GM18526 (cell line): Measurements from ENCODE around the gene PIGK.

ENCODE experiments used
- POLR2A ChIP-seq: IDR thresholded peaks from 3 replicates; pipeline ENCODE4 v1.6.1; 2011; ENCODE audit not compliant: insufficient read length; ENCODE audit errors: extremely low read depth

Gene PIGK

DNA sequence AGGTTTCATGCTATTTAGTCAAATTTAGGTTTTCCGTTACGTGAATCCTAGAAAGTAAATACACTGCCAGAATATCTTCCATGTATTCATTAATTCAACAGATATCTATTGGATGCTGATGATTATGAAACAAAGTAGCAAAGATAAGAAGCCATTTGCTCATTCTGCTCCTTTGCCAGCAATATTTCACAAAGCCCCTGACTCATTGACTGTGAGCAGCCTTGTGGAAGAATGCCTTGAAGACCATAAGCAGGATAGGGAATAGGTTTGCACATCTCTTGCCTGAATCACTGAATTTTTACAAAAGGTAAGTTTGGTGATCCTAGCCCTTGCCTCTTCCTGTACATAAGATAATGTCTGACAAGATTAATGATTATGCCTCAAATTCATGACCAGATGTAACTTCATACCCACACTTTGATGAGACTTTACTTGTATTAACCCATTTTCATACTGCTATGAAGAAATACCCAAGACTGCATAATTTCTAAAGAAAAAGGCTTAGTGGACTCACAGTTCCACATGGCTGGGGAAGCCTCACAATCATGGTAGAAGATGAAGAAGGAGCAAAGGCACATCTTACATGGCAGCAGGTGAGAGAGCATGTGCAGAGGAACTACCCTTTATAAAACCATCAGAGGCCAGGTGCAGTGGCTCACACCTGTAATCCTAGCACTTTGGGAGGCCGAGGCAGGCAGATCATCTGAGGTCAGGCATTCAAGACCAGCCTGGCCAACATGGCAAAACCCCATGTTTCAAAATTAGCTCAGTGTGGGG lies 1.6 kb upstream of the PIGK start:
- TF ChIP-seq POLR2A, result no peak

DNA sequence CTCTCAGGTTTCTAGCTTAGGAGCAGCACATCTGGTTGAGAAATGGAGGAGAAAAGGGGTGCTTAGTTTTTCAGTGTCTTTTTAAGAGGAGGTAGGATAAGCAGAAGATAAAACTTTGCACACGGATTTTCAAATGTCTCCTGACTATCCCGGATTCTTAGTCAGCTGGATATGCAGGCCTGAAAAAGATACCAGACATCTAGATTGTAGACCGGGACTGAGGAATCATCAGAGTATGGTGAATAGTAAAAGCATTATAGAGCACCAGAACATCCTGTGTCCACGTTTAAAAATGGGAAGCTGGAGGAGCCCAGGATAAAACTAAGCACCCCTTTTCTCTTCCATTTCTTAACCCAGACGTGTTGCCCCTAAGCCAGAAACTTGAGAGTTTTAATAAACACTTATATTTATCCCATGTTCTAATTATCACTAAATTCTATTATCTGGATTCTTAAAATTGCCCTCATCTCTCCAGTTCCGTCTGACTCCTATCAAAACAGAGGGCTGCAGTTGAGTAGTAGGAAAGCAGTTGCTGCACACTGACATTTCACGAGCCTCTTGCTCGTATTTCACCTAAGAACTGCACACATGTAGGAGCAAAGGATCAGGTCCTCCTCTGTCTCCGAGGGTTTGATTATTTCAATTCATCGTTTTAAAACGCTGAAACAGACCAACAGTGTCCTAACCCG lies 609 bp downstream of the PIGK start:
- no peak for TF ChIP-seq POLR2A

DNA sequence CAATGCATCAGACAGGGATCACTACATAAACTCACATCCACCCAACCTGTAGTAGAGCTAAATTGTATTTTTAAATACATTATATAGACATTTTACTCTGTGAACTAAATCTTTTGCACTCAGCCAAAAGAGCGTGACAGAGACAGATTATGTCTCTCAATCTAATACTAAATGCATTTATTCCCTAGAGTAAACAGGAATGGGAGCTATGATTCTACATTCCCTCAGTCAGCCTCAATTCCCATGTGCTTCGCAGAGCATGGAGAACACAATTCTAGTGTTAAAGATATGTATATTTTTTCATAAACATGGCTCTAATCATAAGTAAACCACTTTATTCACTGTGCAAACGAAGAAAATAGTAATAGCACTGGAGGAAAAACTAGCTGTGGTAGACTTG lies 16.5 kb downstream of the PIGK start:
- TF ChIP-seq POLR2A, result no peak

DNA sequence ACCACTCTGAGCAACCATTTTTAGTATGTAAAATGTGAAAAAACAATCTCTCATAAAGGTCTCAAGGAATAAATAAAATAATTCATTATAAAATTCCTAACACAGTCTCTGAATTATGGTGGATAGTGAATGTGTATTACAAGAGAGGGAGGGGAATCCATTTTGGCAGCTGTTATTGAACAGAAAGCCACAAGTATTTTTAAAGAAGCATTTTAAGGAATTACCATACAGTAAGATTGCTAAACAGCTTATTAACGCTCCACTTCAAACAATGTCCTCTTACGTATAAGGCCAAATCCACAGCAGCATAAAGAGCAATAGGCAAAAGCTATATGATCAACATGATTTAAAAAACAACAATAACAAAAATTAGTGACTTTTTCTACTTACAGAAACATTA lies 18.4 kb downstream of the PIGK start:
- no peak for TF ChIP-seq POLR2A

DNA sequence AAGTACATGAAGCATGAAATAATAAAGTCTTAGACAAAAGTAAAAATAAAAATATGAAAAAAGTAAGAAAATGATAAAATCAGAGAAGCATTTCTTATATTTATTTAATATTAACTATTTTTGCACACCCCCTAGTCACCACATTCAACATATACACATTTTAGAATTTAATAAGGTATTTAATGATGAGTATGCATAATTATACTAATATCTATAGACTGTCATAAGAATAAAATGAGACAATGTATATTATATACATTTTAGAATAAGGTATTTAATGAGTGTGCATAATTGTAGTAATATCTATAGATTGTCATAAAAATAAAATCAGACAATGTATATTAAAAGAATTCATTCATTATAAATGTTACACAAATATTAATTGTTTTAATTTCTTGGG lies 18.9 kb downstream of the PIGK start:
- TF ChIP-seq POLR2A, result no peak

DNA sequence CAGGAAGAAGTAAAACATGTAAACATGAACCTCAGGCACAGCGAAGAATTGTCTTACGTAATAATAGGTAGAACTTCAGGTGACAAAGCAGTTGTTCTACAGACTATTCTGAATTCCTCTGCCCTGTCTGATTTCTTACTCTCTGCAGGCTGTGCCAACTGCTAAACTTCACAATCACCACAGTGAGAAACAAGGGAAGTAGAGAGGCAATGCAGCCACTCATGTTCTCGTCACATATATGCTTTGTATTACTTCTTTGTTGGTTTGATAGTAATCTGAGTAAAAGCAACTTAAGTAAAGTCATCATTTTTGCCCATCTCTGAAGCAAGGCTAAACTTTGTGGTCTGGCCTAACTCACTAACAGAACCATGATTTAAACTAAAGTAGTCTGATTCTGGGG lies 21.9 kb downstream of the PIGK start:
- no peak for TF ChIP-seq POLR2A

DNA sequence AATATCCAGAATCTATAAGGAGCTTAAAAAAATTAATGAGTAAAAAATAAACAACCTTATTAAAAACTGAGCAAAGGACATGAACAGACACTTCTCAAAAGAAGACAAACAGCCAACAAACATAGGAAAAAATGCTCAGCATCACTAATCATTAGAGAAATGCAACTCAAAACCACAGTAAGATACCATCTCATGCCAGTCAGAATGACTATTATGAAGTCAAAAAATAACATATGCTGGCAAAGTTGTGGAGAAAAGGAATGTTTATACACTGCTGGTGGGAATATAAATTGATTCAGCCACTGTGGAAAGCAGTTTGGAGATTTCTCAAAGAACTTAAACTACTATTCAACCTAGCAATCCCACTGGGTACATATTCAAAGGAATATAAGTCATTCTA lies 25.3 kb downstream of the PIGK start:
- no peak for TF ChIP-seq POLR2A

DNA sequence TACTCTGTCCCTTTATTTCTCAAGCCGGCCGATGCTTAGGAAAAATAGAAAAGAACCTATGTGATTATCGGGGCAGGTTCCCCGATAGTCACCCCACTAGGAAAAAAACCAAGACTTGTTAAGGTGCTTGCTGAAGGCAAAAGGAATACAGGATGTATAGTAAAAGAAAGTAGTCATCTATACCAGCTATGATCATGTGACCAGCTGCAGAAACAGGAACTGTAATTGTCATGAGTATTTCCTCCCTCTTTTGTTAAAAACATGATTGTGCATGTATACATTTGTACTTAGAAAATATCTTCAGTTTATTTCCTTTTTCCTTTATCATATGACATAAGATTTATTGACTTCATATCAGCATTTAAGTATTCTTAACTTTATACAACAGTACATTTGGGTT lies 30.5 kb downstream of the PIGK start:
- TF ChIP-seq POLR2A, result no peak

DNA sequence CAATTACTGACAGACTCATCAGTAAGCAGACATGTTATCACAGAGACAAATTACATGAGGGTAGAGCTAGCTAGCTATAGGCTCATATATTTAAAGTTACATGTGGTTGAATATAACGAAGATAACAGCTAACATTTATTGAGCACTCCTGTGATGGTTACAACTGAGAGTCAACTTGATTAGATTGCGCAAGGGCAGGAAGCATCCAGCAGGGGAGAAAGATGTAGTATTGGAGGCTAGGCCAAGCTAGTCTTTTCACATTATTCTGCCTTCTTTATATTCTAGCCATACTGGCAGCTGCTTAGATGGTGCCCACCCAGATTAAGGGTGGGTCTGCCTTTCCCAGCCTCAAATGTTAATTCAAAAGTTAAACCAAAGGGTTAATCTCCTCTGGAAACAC lies 37.1 kb downstream of the PIGK start:
- no peak for TF ChIP-seq POLR2A

DNA sequence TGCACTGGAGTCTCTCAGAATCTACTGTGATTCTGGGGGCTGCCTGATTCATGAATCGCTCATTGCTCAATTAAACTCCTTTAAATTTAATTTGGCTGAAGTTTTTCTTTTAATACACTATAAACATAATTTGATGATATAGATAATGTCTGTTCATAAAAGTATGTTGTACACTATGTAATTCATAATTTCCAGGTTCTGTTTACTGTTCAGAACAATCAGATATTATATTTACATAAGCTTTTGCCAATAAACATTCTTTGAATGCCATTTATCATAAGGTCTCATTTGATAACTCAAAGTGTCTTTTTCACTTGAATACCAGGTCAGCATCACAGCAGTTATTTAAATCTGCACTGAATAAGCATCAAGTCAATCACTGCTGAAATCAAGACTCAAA lies 39.6 kb downstream of the PIGK start:
- no peak for TF ChIP-seq POLR2A

DNA sequence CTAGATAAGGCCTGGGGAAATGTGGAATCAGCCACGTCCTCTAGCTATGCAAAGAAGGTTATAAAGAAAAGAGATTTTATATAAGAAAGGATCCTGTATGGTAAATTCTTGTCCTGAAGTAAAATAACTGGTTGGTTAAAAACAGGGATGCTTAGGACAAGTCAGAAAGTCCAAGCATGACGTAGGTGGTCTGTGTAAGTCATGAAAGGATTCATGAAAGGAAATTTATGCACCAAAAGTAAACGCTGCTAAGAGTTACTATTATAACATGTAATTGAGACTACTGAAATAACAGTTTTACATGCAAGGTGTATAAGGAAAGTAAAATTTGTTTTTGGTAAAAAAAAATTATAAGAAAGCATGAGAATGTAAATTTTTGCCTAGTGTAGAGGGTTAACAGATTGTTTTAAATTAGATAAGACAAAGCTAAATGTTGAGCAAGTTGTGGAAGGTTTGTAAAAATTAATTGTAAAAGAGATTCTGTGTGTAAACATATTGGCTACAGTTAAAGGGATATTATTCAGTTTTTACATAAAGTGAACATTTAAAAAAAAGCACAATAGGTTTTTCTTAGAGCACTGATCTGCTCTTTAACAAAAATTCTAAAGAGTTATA lies 43.9 kb downstream of the PIGK start:
- TF ChIP-seq POLR2A, result no peak

DNA sequence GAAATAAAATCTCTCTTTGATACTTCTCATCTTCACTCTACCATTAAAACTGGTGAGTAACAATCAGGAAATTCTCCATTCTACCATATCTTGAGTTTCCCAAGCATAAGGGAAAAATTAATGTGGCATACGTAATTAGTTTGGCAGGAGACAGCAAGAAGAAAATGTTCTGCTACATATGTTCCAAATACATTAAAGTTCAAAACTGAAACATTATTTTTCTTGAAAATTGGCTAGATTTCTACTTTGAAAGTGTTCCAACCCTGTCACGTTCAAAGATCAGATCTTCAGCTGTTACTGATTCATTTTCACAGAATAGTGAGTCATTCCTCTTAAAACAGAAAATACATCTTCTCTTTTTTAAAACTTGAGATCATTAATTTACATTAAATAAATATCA lies 48.5 kb downstream of the PIGK start:
- TF ChIP-seq POLR2A, result no peak

DNA sequence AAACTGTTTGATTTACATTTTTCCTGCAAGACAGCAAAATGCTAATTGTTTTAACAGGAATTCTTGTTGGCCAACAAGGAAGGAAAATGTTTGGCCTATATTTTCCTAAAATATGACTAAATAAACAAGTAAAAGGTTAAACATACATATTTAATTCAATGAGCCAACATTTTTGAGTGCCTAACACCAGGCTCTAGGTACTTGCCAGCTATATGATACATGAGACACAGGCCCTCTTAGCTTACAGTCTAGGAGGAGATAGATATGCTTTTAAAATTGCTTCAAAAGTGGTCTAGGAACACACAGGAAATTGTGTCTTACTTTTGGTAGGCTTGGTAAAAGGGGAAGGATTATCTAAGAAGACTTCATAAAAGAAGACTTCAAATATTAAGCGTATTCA lies 50.9 kb downstream of the PIGK start:
- TF ChIP-seq POLR2A, result no peak

DNA sequence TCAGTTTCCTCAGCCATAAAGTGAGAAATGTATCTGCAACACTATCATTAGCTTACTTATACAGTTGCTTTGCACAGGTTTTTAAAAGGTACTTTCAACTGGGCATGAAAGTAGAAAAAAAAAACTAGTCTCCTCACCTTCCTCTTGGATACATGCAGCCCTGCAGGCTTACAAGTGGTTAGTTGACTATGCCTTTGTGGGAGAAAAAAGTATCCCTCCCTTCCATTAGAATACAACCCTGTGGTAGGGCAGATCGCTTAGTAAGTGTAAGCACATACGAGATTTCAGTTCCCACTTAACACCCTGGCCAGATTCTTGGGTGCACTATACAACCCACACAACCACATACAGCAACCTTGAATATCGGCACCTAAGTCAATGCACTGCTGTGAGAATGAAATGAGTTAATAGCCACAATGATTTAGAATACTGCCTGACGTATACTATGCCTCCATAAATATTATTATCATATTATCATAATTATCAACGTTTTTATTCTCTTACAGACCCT lies 54.7 kb downstream of the PIGK start:
- TF ChIP-seq POLR2A, result no peak

DNA sequence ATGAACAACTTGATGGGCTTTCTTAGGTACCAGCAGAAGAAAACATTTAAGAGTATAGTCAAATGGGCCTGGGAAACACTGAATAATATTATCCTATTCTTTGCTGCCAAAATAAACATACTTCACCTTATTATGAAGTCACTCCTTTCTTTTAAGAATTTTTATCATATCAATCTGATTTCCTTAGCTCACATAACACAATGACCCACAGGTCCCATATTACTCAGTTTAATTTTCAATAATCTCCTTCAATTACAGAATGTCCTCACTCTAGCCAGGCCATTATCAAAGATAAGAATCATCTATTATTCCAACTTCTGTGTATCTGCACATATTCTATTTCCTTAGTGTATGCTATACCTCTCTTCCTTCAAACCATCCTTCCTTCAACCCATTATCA lies 63.0 kb downstream of the PIGK start:
- no peak for TF ChIP-seq POLR2A

DNA sequence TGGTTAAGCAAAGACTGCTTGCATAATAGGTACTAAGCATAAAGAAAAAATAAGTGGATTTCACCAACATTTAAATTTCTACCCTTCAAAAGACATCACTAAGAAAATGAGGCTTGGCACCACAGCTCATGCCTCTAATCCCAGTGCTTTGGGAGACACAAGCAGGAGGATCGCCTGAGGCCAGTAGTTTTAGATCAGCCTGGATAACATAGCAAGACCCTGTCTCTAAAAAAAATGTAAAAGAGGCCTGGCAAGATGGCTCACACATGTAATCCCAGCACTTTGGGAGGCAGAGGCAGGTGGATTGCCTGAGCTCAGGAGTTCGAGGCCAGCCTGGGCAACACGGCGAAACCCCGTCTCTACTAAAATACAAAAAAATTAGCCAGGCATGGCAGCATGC lies 73.0 kb downstream of the PIGK start:
- no peak for TF ChIP-seq POLR2A
